ENCODE results near the gene DPPA3. TPM values are rescaled to one million over a fixed set of nuclear protein-coding genes. Genes with fewer than 3 reads are reported as not detected.

The DPPA3 gene
- total RNA-seq, 1 donor from 2014 or later, result not detected

- Histone ChIP-seq H3K36me3 (ENCODE audit: control insufficient read depth in 3 of 3, insufficient read depth in 3 of 3, low read length in 3 of 3) (no peaks in the 10 kb centered on the region), H3K27ac (ENCODE audit: low read depth, low read length) (no peak overlapping the region), H3K9ac (ENCODE audit: low read depth in 1 of 3, low read length in 3 of 3) (no peak overlapping the region), H3K4me3 (ENCODE audit: low read length in 3 of 3) (no peak overlapping the region), H3K9me3 (ENCODE audit: control insufficient read depth in 3 of 3, low read length in 3 of 3) (no peaks in the 10 kb centered on the region), H3K4me1 (ENCODE audit: control insufficient read depth in 3 of 3, insufficient read depth in 3 of 3, low read length in 3 of 3) (peaks cover 0 to 2% (median 0%) of the 10 kb centered on the region in 3 donors), H3K27me3 (ENCODE audit: control insufficient read depth in 3 of 3, insufficient read depth in 3 of 3, low read length in 3 of 3) (no peaks in the 10 kb centered on the region)
Measured at GRCh38 chr12:7693793-7694192, 17.4 kb upstream of the DPPA3 start.

- Histone ChIP-seq H3K4me1 (ENCODE audit: control insufficient read depth in 3 of 3, insufficient read depth in 3 of 3, low read length in 3 of 3) (peaks cover 0 to 2% (median 0%) of the 10 kb centered on the region in 3 donors), H3K9me3 (ENCODE audit: control insufficient read depth in 3 of 3, low read length in 3 of 3) (no peaks in the 10 kb centered on the region), H3K4me3 (ENCODE audit: low read length in 3 of 3) (no peak overlapping the region), H3K36me3 (ENCODE audit: control insufficient read depth in 3 of 3, insufficient read depth in 3 of 3, low read length in 3 of 3) (no peaks in the 10 kb centered on the region), H3K9ac (ENCODE audit: low read depth in 1 of 3, low read length in 3 of 3) (no peak overlapping the region), H3K27ac (ENCODE audit: low read depth, low read length) (no peak overlapping the region), H3K27me3 (ENCODE audit: control insufficient read depth in 3 of 3, insufficient read depth in 3 of 3, low read length in 3 of 3) (no peaks in the 10 kb centered on the region)
Measured at GRCh38 chr12:7694556-7695236, 16.5 kb upstream of the DPPA3 start.

GRCh38 chr12:7695237-7695560 is 16.0 kb upstream of the DPPA3 start:
- no peak overlapping the region for H3K4me3 ChIP-seq (ENCODE audit: low read length in 3 of 3)
- no peaks in the 10 kb centered on the region for H3K27me3 ChIP-seq (ENCODE audit: control insufficient read depth in 3 of 3, insufficient read depth in 3 of 3, low read length in 3 of 3)
- H3K4me1 ChIP-seq (ENCODE audit: control insufficient read depth in 3 of 3, insufficient read depth in 3 of 3, low read length in 3 of 3), result peaks cover 0 to 2% (median 0%) of the 10 kb centered on the region in 3 donors
- H3K9ac ChIP-seq (ENCODE audit: low read depth in 1 of 3, low read length in 3 of 3), result no peak overlapping the region
- no peaks in the 10 kb centered on the region for H3K36me3 ChIP-seq (ENCODE audit: control insufficient read depth in 3 of 3, insufficient read depth in 3 of 3, low read length in 3 of 3)
- H3K27ac ChIP-seq (ENCODE audit: low read depth, low read length), result no peak overlapping the region
- H3K9me3 ChIP-seq (ENCODE audit: control insufficient read depth in 3 of 3, low read length in 3 of 3), result no peaks in the 10 kb centered on the region

- Histone ChIP-seq H3K27me3 (ENCODE audit: control insufficient read depth in 3 of 3, insufficient read depth in 3 of 3, low read length in 3 of 3) (no peaks in the 10 kb centered on the region), H3K36me3 (ENCODE audit: control insufficient read depth in 3 of 3, insufficient read depth in 3 of 3, low read length in 3 of 3) (no peaks in the 10 kb centered on the region), H3K4me3 (ENCODE audit: low read length in 3 of 3) (no peak within 1 kb of the TSS), H3K27ac (ENCODE audit: low read depth, low read length) (no peak within 1 kb of the TSS), H3K4me1 (ENCODE audit: control insufficient read depth in 3 of 3, insufficient read depth in 3 of 3, low read length in 3 of 3) (peaks cover 0 to 2% (median 0%) of the 10 kb centered on the region in 3 donors), H3K9me3 (ENCODE audit: control insufficient read depth in 3 of 3, low read length in 3 of 3) (no peaks in the 10 kb centered on the region), H3K9ac (ENCODE audit: low read depth in 1 of 3, low read length in 3 of 3) (no peak within 1 kb of the TSS)
Measured at GRCh38 chr12:7695566-7696197, 15.6 kb upstream of the DPPA3 start, which contains the start of gene GDF3. Gene GDF3, minus strand, starts transcription at chr12:7695775. Its CDS starts 47 bp downstream, at chr12:7695728.

- Histone ChIP-seq H3K36me3 (ENCODE audit: control insufficient read depth in 3 of 3, insufficient read depth in 3 of 3, low read length in 3 of 3) (no peaks in the 10 kb centered on the region), H3K9me3 (ENCODE audit: control insufficient read depth in 3 of 3, low read length in 3 of 3) (no peaks in the 10 kb centered on the region), H3K9ac (ENCODE audit: low read depth in 1 of 3, low read length in 3 of 3) (no peak overlapping the region), H3K27ac (ENCODE audit: low read depth, low read length) (no peak overlapping the region), H3K27me3 (ENCODE audit: control insufficient read depth in 3 of 3, insufficient read depth in 3 of 3, low read length in 3 of 3) (no peaks in the 10 kb centered on the region), H3K4me1 (ENCODE audit: control insufficient read depth in 3 of 3, insufficient read depth in 3 of 3, low read length in 3 of 3) (no peaks in the 10 kb centered on the region), H3K4me3 (ENCODE audit: low read length in 3 of 3) (no peak overlapping the region)
Measured at GRCh38 chr12:7705846-7706245, 5.4 kb upstream of the DPPA3 start.

- no peak overlapping the region for H3K4me3 ChIP-seq (ENCODE audit: low read length in 3 of 3)
- H3K9ac ChIP-seq (ENCODE audit: low read depth in 1 of 3, low read length in 3 of 3), result no peak overlapping the region
- H3K27me3 ChIP-seq (ENCODE audit: control insufficient read depth in 3 of 3, insufficient read depth in 3 of 3, low read length in 3 of 3), result no peaks in the 10 kb centered on the region
- no peaks in the 10 kb centered on the region for H3K36me3 ChIP-seq (ENCODE audit: control insufficient read depth in 3 of 3, insufficient read depth in 3 of 3, low read length in 3 of 3)
- no peak overlapping the region for H3K27ac ChIP-seq (ENCODE audit: low read depth, low read length)
- H3K4me1 ChIP-seq (ENCODE audit: control insufficient read depth in 3 of 3, insufficient read depth in 3 of 3, low read length in 3 of 3), result no peaks in the 10 kb centered on the region
- no peaks in the 10 kb centered on the region for H3K9me3 ChIP-seq (ENCODE audit: control insufficient read depth in 3 of 3, low read length in 3 of 3)
Measured at GRCh38 chr12:7709969-7710675, 1.1 kb upstream of the DPPA3 start.

- Histone ChIP-seq H3K9ac (ENCODE audit: low read depth in 1 of 3, low read length in 3 of 3) (no peak overlapping the region), H3K4me1 (ENCODE audit: control insufficient read depth in 3 of 3, insufficient read depth in 3 of 3, low read length in 3 of 3) (no peaks in the 10 kb centered on the region), H3K27me3 (ENCODE audit: control insufficient read depth in 3 of 3, insufficient read depth in 3 of 3, low read length in 3 of 3) (no peaks in the 10 kb centered on the region), H3K36me3 (ENCODE audit: control insufficient read depth in 3 of 3, insufficient read depth in 3 of 3, low read length in 3 of 3) (no peaks in the 10 kb centered on the region), H3K4me3 (ENCODE audit: low read length in 3 of 3) (no peak overlapping the region), H3K9me3 (ENCODE audit: control insufficient read depth in 3 of 3, low read length in 3 of 3) (no peaks in the 10 kb centered on the region), H3K27ac (ENCODE audit: low read depth, low read length) (no peak overlapping the region)
Measured at GRCh38 chr12:7712841-7713442, 1.7 kb downstream of the DPPA3 start.

GRCh38 chr12:7716381-7716780 is 5.1 kb downstream of the DPPA3 start:
- no peaks in the 10 kb centered on the region for H3K27me3 ChIP-seq (ENCODE audit: control insufficient read depth in 3 of 3, insufficient read depth in 3 of 3, low read length in 3 of 3)
- H3K9me3 ChIP-seq (ENCODE audit: control insufficient read depth in 3 of 3, low read length in 3 of 3), result no peaks in the 10 kb centered on the region
- no peak overlapping the region for H3K4me3 ChIP-seq (ENCODE audit: low read length in 3 of 3)
- no peaks in the 10 kb centered on the region for H3K4me1 ChIP-seq (ENCODE audit: control insufficient read depth in 3 of 3, insufficient read depth in 3 of 3, low read length in 3 of 3)
- no peak overlapping the region for H3K27ac ChIP-seq (ENCODE audit: low read depth, low read length)
- no peaks in the 10 kb centered on the region for H3K36me3 ChIP-seq (ENCODE audit: control insufficient read depth in 3 of 3, insufficient read depth in 3 of 3, low read length in 3 of 3)
- H3K9ac ChIP-seq (ENCODE audit: low read depth in 1 of 3, low read length in 3 of 3), result no peak overlapping the region

- no peaks in the 10 kb centered on the region for H3K27me3 ChIP-seq (ENCODE audit: control insufficient read depth in 3 of 3, insufficient read depth in 3 of 3, low read length in 3 of 3)
- H3K4me1 ChIP-seq (ENCODE audit: control insufficient read depth in 3 of 3, insufficient read depth in 3 of 3, low read length in 3 of 3), result no peaks in the 10 kb centered on the region
- H3K9me3 ChIP-seq (ENCODE audit: control insufficient read depth in 3 of 3, low read length in 3 of 3), result no peaks in the 10 kb centered on the region
- H3K27ac ChIP-seq (ENCODE audit: low read depth, low read length), result no peak overlapping the region
- no peak overlapping the region for H3K9ac ChIP-seq (ENCODE audit: low read depth in 1 of 3, low read length in 3 of 3)
- H3K4me3 ChIP-seq (ENCODE audit: low read length in 3 of 3), result no peak overlapping the region
- no peaks in the 10 kb centered on the region for H3K36me3 ChIP-seq (ENCODE audit: control insufficient read depth in 3 of 3, insufficient read depth in 3 of 3, low read length in 3 of 3)
Measured at GRCh38 chr12:7719946-7720730, 8.9 kb downstream of the DPPA3 start.

All from skeletal muscle tissue (tissue), 4 donors.